Measurements from ENCODE around the gene ANKRD30B. TPM values are rescaled to one million over a fixed set of nuclear protein-coding genes. Genes with fewer than 3 reads are reported as not detected.
"Not testable (repeated sequence)": the region's sequence is repeated elsewhere in the genome, so short reads cannot be mapped to it uniquely, and the experiment has no call there.

ANKRD30B gene
- total and polyA plus RNA-seq, 2 experiments from 2014 or later: not detected

GRCh38 chr18:14856256-14856655 is 108.3 kb downstream of the ANKRD30B start:
- not testable (repeated sequence) for H4K20me1 ChIP-seq (ENCODE audit: insufficient read depth, poor library complexity, severe bottlenecking); H3K4me1 ChIP-seq (ENCODE audit: insufficient read depth); DNase-seq (ENCODE audit: low spot score); H3K4me2 ChIP-seq; H3K79me2 ChIP-seq; H3K9me3 ChIP-seq (ENCODE audit: low read depth); H3K27me3 ChIP-seq; H3K4me3 ChIP-seq; H3K27ac ChIP-seq; H3K9me2 ChIP-seq (replicated peaks; ENCODE audit: insufficient read depth); H3K36me3 ChIP-seq (replicated peaks; ENCODE audit: insufficient read depth, low read depth); H2AFZ ChIP-seq
- no CpG with 5 or more reads among the region's 20 CpGs for WGBS (ENCODE audit: low lambda C conversion rate, missing lambda C conversion rate)

- H3K4me1 ChIP-seq (ENCODE audit: insufficient read depth); H3K36me3 ChIP-seq (replicated peaks; ENCODE audit: insufficient read depth, low read depth); H2AFZ ChIP-seq; H3K4me2 ChIP-seq; H3K9me2 ChIP-seq (replicated peaks; ENCODE audit: insufficient read depth); H3K9me3 ChIP-seq (ENCODE audit: low read depth); DNase-seq (ENCODE audit: low spot score); H3K27me3 ChIP-seq; H4K20me1 ChIP-seq (ENCODE audit: insufficient read depth, poor library complexity, severe bottlenecking); H3K27ac ChIP-seq; H3K79me2 ChIP-seq; H3K4me3 ChIP-seq: not testable (repeated sequence)
- WGBS (ENCODE audit: low lambda C conversion rate, missing lambda C conversion rate): no CpG with 5 or more reads among the region's 10 CpGs
Observed at GRCh38 chr18:14858514-14858913, 110.5 kb downstream of the ANKRD30B start.

- not testable (repeated sequence) for H3K9me2 ChIP-seq (replicated peaks; ENCODE audit: insufficient read depth); H3K27me3 ChIP-seq; H3K4me3 ChIP-seq; H3K4me2 ChIP-seq; H2AFZ ChIP-seq; H4K20me1 ChIP-seq (ENCODE audit: insufficient read depth, poor library complexity, severe bottlenecking); H3K4me1 ChIP-seq (ENCODE audit: insufficient read depth); H3K79me2 ChIP-seq; DNase-seq (ENCODE audit: low spot score); H3K9me3 ChIP-seq (ENCODE audit: low read depth); H3K36me3 ChIP-seq (replicated peaks; ENCODE audit: insufficient read depth, low read depth); H3K27ac ChIP-seq
- 82% methylated on average over 13 of the region's 15 CpGs for WGBS (ENCODE audit: low lambda C conversion rate, missing lambda C conversion rate)
Observed at GRCh38 chr18:14859995-14860394, 112.0 kb downstream of the ANKRD30B start.

GRCh38 chr18:14866426-14866825 is 118.5 kb downstream of the ANKRD30B start:
- not testable (repeated sequence) for H3K79me2 ChIP-seq, H3K27me3 ChIP-seq
- 85% methylated on average over 15 of the region's 15 CpGs for WGBS (ENCODE audit: low lambda C conversion rate, missing lambda C conversion rate)

GRCh38 chr18:14867988-14868387 is 120.0 kb downstream of the ANKRD30B start:
- H4K20me1 ChIP-seq (ENCODE audit: insufficient read depth, poor library complexity, severe bottlenecking); H2AFZ ChIP-seq; H3K9me2 ChIP-seq (replicated peaks; ENCODE audit: insufficient read depth); H3K4me2 ChIP-seq; H3K79me2 ChIP-seq; DNase-seq (ENCODE audit: low spot score); H3K4me3 ChIP-seq; H3K9me3 ChIP-seq (ENCODE audit: low read depth); H3K4me1 ChIP-seq (ENCODE audit: insufficient read depth); H3K36me3 ChIP-seq (replicated peaks; ENCODE audit: insufficient read depth, low read depth); H3K27ac ChIP-seq; H3K27me3 ChIP-seq: not testable (repeated sequence)
- 87% methylated on average over 4 of the region's 4 CpGs for WGBS (ENCODE audit: low lambda C conversion rate, missing lambda C conversion rate)

More at GRCh38 chr18:14866426-14866825, 118.5 kb downstream of the ANKRD30B start:
- H3K4me1 ChIP-seq (ENCODE audit: insufficient read depth); H3K4me2 ChIP-seq; H3K27ac ChIP-seq; H3K4me3 ChIP-seq; H2AFZ ChIP-seq; H4K20me1 ChIP-seq (ENCODE audit: insufficient read depth, poor library complexity, severe bottlenecking); H3K9me3 ChIP-seq (ENCODE audit: low read depth); H3K36me3 ChIP-seq (replicated peaks; ENCODE audit: insufficient read depth, low read depth); DNase-seq (ENCODE audit: low spot score); H3K9me2 ChIP-seq (replicated peaks; ENCODE audit: insufficient read depth): not testable (repeated sequence)

GRCh38 chr18:14868825-14869224 is 120.9 kb downstream of the ANKRD30B start:
- not testable (repeated sequence) for DNase-seq (ENCODE audit: low spot score); H3K79me2 ChIP-seq; H4K20me1 ChIP-seq (ENCODE audit: insufficient read depth, poor library complexity, severe bottlenecking); H3K27me3 ChIP-seq; H3K4me1 ChIP-seq (ENCODE audit: insufficient read depth); H2AFZ ChIP-seq; H3K4me2 ChIP-seq; H3K27ac ChIP-seq; H3K9me2 ChIP-seq (replicated peaks; ENCODE audit: insufficient read depth); H3K4me3 ChIP-seq; H3K9me3 ChIP-seq (ENCODE audit: low read depth); H3K36me3 ChIP-seq (replicated peaks; ENCODE audit: insufficient read depth, low read depth)
- WGBS (ENCODE audit: low lambda C conversion rate, missing lambda C conversion rate): 79% methylated on average over 4 of the region's 4 CpGs

GRCh38 chr18:14878826-14879225 is 130.9 kb downstream of the ANKRD30B start:
- not testable (repeated sequence) for H3K4me1 ChIP-seq (ENCODE audit: insufficient read depth); H3K27ac ChIP-seq; H4K20me1 ChIP-seq (ENCODE audit: insufficient read depth, poor library complexity, severe bottlenecking); H3K79me2 ChIP-seq; H3K4me2 ChIP-seq; H3K9me3 ChIP-seq (ENCODE audit: low read depth); H3K4me3 ChIP-seq; DNase-seq (ENCODE audit: low spot score); H2AFZ ChIP-seq; H3K27me3 ChIP-seq; H3K36me3 ChIP-seq (replicated peaks; ENCODE audit: insufficient read depth, low read depth); H3K9me2 ChIP-seq (replicated peaks; ENCODE audit: insufficient read depth)
- 79% methylated on average over 7 of the region's 14 CpGs for WGBS (ENCODE audit: low lambda C conversion rate, missing lambda C conversion rate)

Measured in hepatocyte (in vitro differentiated cells).